GM12878 (cell line): Measurements from ENCODE around the gene EPOP. TPM values are rescaled to one million over a fixed set of nuclear protein-coding genes. Genes with fewer than 3 reads are reported as not detected.

Experiments used
- ATAC-seq: fragments of 200-7000 bp; cut with Tn5 transposase; 3 replicates; pipeline ENCODE4 v1.9.1; 2020; ENCODE audit warnings: mild to moderate bottlenecking, moderate library complexity
- BruUV-seq: library from RNA; stranded (reverse); fragments of 400-500 nt; replicated peaks from 2 replicates; lab custom pipeline; 2021; lab: Mats Ljungman, UMichigan
- CTCF ChIA-PET: fragments of 300-600 bp; sonication (Branson Sonifier 250); formaldehyde crosslinking; extraction: SDS; loops from one replicate; lab custom pipeline; 2021; ENCODE audit warnings: inconsistent platforms; lab: Yijun Ruan, JAX
- POLR2A ChIA-PET: fragments of 350-600 bp; formaldehyde crosslinking; extraction: SDS; loops from one replicate; lab custom pipeline; 2021; ENCODE audit warnings: inconsistent platforms; lab: Charles Lee
- RAD21 ChIA-PET: fragments of 300-600 bp; sonication (Branson Sonifier 250); formaldehyde crosslinking; loops from one replicate; lab custom pipeline; 2023; ENCODE audit warnings: antibody characterized with exemption; ENCODE audit not compliant: unreplicated experiment; lab: Charles Lee
- SMC1A ChIA-PET: fragments of 300-600 bp; sonication (Branson Sonifier 250); formaldehyde crosslinking; loops from one replicate; lab custom pipeline; 2023; ENCODE audit not compliant: unreplicated experiment, uncharacterized antibody; lab: Charles Lee
- DNase-seq: peaks from one replicate; pipeline ENCODE4 v3.0.0-alpha.2; 2011; ENCODE audit warnings: low read depth, low spot score
- FAIRE-seq: peaks from 3 replicates; lab custom pipeline; 2011; peaks lifted over from hg19 to GRCh38; lab: Jason Lieb, UNC
- H2AFZ ChIP-seq: 2 replicates; pipeline ENCODE4 v1.6.0; 2011; ENCODE audit warnings: low read depth, low read length, control low read depth; ENCODE audit not compliant: control insufficient read depth
- H3K27ac ChIP-seq: 2 replicates; pipeline ENCODE4 v1.5.1; 2011; ENCODE audit warnings: control low read depth; ENCODE audit not compliant: control insufficient read depth, insufficient read depth
- H3K27me3 ChIP-seq, 2 experiments: replicated peaks in 1 of 2; 2 replicates each; pipeline versions ENCODE4 v1.6.0 to v1.6.1; 2011; ENCODE audit warnings: low read length in 1 of 2; ENCODE audit not compliant: control insufficient read depth in 2 of 2, insufficient read depth in 2 of 2
- H3K36me3 ChIP-seq, 2 experiments: 2 replicates each; pipeline ENCODE4 v1.5.1; 2011; ENCODE audit warnings: low read length in 1 of 2; ENCODE audit not compliant: control insufficient read depth in 2 of 2, insufficient read depth in 2 of 2
- H3K4me1 ChIP-seq: 2 replicates; pipeline ENCODE4 v1.6.1; 2011; ENCODE audit warnings: mild to moderate bottlenecking, low read length, moderate library complexity, mixed read lengths; ENCODE audit not compliant: control insufficient read depth, insufficient read depth
- H3K4me2 ChIP-seq: 2 replicates; pipeline ENCODE4 v1.6.0; 2011; ENCODE audit warnings: control low read depth; ENCODE audit not compliant: control insufficient read depth, insufficient read depth
- H3K4me3 ChIP-seq: fragments of 200-600 bp; sonication (generic); 2 replicates; pipeline ENCODE4 v1.5.1; 2016
- H3K79me2 ChIP-seq: 2 replicates; pipeline ENCODE4 v1.6.0; 2011; ENCODE audit warnings: low read length; ENCODE audit not compliant: control insufficient read depth, insufficient read depth
- H3K9ac ChIP-seq: 2 replicates; pipeline ENCODE4 v1.8.0; 2011; ENCODE audit warnings: low read length, control low read depth, mixed read lengths; ENCODE audit not compliant: control insufficient read depth, insufficient read depth
- H3K9me3 ChIP-seq: replicated peaks from 3 replicates; pipeline ENCODE4 v1.5.1; 2011; ENCODE audit warnings: mild to moderate bottlenecking, low read length; ENCODE audit not compliant: control insufficient read depth, insufficient read depth
- H4K20me1 ChIP-seq: 2 replicates; pipeline ENCODE4 v1.6.0; 2011; ENCODE audit not compliant: control insufficient read depth, insufficient read depth
- ASH2L ChIP-seq: fragments of 300-600, 200-600 bp; sonication (generic); IDR thresholded peaks from 2 replicates; pipeline ENCODE4 v1.6.1; 2017; ENCODE audit warnings: low read depth, mild to moderate bottlenecking, borderline replicate concordance
- DPF2 ChIP-seq: fragments of 450-650 bp; IDR thresholded peaks from 2 replicates; pipeline ENCODE4 v1.6.1; 2017; ENCODE audit warnings: mild to moderate bottlenecking
- ESRRA ChIP-seq: IDR thresholded peaks from 2 replicates; pipeline ENCODE4 v1.6.1; 2012; ENCODE audit warnings: mild to moderate bottlenecking, low read length, improper control_type of control experiment
- FOXK2 ChIP-seq: fragments of 450-650 bp; IDR thresholded peaks from 2 replicates; pipeline ENCODE4 v1.6.1; 2017; ENCODE audit warnings: mild to moderate bottlenecking, moderate library complexity
- KDM1A ChIP-seq: fragments of 200-600 bp; sonication (generic); IDR thresholded peaks from 2 replicates; pipeline ENCODE4 v1.6.1; 2016; ENCODE audit warnings: borderline replicate concordance
- MTA3 ChIP-seq: IDR thresholded peaks from 2 replicates; pipeline ENCODE4 v1.6.1; 2012; ENCODE audit warnings: low read length, inconsistent platforms, borderline replicate concordance
- SREBF1 ChIP-seq: IDR thresholded peaks from 2 replicates; pipeline ENCODE4 v1.6.1; 2012; ENCODE audit warnings: mild to moderate bottlenecking, low read length
- ZNF274 ChIP-seq: IDR thresholded peaks from one replicate; pipeline ENCODE4 v1.8.0; 2011; ENCODE audit not compliant: insufficient read length, insufficient read depth
- WGBS: methylation state at CpG from one replicate; pipeline ENCODE4 v1.1.6; 2016; ENCODE audit warnings: low lambda C conversion rate; ENCODE audit not compliant: insufficient replicate concordance, insufficient coverage; ENCODE audit errors: missing lambda C conversion rate; 5-methylcytosine and 5-hydroxymethylcytosine counted together
- in situ Hi-C: fragments of 300-500 bp; cut with MboI; formaldehyde crosslinking; loops from 9 replicates; pipeline ENCODE4 v1.14.3; 2018; ENCODE audit warnings: mixed read lengths
- intact Hi-C: fragments of 100-400 bp; cut with micrococcal nuclease; formaldehyde crosslinking; loops from one replicate; pipeline ENCODE4 v1.14.2; 2022; ENCODE audit not compliant: unreplicated experiment
- polyA plus RNA-seq, 11 experiments: library from polyadenylated mRNA; depleted of rRNA in 4 of 11; unstranded in 6 of 11; stranded (reverse) in 5 of 11; fragments of >200 nt; fragmentation: Nextera tagmentation in 4 of 11; fragmentation: Illumina TruSeq in 1 of 11; extraction: Ambion mirVana in 4 of 11; extraction: Trizol in 1 of 11; gene quantifications; 1 replicate in 1 of 11; 2 replicates in 10 of 11; pipeline versions ENCODE4 v1.2.1 to v1.2.3, GENCODE V29; 2011 to 2016; ENCODE audit warnings: inconsistent platforms in 2 of 11, missing spikeins in 2 of 11, low read depth in 1 of 11
- total RNA-seq, 4 experiments: library from RNA; depleted of rRNA in 3 of 4; stranded (reverse); fragments of >200 nt in 3 of 4; fragmentation: Illumina TruSeq in 1 of 4; extraction: Trizol in 1 of 4; gene quantifications; 2 replicates each; pipeline versions ENCODE4 v1.2.1 to v1.2.3, GENCODE V29; 2013 to 2021
- TF ChIP-seq, protein P1 (sequence below): fragments of 450-650 bp; IDR thresholded peaks from 2 replicates; pipeline ENCODE4 v1.6.1; 2017; ENCODE audit warnings: mild to moderate bottlenecking, moderate library complexity

EPOP gene
- total and polyA plus RNA-seq, 10 of the 15 experiments (the other 5 are each of a cell fraction or from before 2014, with no cell fraction given) = 0.53 to 9.0 (median 3.7) TPM

DNA sequence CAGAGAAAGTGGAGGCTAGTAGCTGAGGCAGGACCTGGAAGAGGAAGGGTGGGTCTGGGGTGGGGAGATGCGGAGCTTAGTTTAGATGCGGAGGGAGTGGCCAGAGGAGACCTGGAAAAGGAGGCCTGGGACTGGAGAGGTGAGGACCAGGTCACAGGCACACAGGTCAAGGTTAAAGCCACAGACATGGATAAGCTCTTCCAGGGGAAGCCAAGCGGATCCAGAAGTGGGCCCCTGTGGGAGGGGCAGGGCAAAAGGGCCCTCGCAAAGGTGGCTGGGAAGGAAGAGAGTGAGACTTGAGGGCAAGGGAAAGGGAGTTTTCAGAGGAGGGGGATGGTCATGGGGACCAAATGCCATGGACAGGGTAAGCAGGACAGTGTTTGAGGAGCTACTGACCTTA, 16.4 kb upstream of the EPOP start:
- TF ChIP-seq ZNF274 (no peak), MTA3 (no peak), SREBF1 (no peak), ESRRA (no peak), DPF2 (no peak), KDM1A (no peak), ASH2L (no peak), FOXK2 (no peak)
- TF ChIP-seq, protein P1, sequence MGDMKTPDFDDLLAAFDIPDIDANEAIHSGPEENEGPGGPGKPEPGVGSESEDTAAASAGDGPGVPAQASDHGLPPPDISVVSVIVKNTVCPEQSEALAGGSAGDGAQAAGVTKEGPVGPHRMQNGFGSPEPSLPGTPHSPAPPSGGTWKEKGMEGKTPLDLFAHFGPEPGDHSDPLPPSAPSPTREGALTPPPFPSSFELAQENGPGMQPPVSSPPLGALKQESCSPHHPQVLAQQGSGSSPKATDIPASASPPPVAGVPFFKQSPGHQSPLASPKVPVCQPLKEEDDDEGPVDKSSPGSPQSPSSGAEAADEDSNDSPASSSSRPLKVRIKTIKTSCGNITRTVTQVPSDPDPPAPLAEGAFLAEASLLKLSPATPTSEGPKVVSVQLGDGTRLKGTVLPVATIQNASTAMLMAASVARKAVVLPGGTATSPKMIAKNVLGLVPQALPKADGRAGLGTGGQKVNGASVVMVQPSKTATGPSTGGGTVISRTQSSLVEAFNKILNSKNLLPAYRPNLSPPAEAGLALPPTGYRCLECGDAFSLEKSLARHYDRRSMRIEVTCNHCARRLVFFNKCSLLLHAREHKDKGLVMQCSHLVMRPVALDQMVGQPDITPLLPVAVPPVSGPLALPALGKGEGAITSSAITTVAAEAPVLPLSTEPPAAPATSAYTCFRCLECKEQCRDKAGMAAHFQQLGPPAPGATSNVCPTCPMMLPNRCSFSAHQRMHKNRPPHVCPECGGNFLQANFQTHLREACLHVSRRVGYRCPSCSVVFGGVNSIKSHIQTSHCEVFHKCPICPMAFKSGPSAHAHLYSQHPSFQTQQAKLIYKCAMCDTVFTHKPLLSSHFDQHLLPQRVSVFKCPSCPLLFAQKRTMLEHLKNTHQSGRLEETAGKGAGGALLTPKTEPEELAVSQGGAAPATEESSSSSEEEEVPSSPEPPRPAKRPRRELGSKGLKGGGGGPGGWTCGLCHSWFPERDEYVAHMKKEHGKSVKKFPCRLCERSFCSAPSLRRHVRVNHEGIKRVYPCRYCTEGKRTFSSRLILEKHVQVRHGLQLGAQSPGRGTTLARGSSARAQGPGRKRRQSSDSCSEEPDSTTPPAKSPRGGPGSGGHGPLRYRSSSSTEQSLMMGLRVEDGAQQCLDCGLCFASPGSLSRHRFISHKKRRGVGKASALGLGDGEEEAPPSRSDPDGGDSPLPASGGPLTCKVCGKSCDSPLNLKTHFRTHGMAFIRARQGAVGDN = no peak
- Histone ChIP-seq H3K9me3 (no peaks in the 10 kb centered on the region), H3K79me2 (no peaks in the 10 kb centered on the region), H3K4me3 (no peak overlapping the region), H3K9ac (no peak overlapping the region), H3K4me2 (no peak overlapping the region), H2AFZ (no peak overlapping the region), H3K27ac (no peak overlapping the region), H3K27me3 (no peaks in the 10 kb centered on the region), H4K20me1 (no peaks in the 10 kb centered on the region), H3K36me3 (no peaks in the 10 kb centered on the region), H3K4me1 (peaks cover 6% of the 10 kb centered on the region)
- intact Hi-C loops = no loop called here
- no TSS peak for BruUV-seq
- FAIRE-seq (no peak), ATAC-seq (no peak), DNase-seq (no peak)
- ChIA-PET RAD21 (interaction anchor here (0.9 kb wide), 1 partner anchor 14 kb away, joined by 3 read pairs; no protein-coding TSS in a partner anchor), CTCF (interaction anchor here (4.0 kb wide), 1 partner anchor 14 kb away, joined by 15 read pairs; no protein-coding TSS in a partner anchor), POLR2A (interaction anchor here (0.6 kb wide), 1 partner anchor 33 kb away, joined by 3 read pairs; no protein-coding TSS in a partner anchor), SMC1A (interaction anchor here (1.1 to 1.6 kb wide), 2 partner anchors 13 to 15 kb away, joined by 4 to 5 read pairs; no protein-coding TSS in a partner anchor)
- WGBS = 72% methylated on average over 3 of the region's 4 CpGs
- in situ Hi-C loops = no loop called here
